ENCODE results near the gene TMEM109.

DNA sequence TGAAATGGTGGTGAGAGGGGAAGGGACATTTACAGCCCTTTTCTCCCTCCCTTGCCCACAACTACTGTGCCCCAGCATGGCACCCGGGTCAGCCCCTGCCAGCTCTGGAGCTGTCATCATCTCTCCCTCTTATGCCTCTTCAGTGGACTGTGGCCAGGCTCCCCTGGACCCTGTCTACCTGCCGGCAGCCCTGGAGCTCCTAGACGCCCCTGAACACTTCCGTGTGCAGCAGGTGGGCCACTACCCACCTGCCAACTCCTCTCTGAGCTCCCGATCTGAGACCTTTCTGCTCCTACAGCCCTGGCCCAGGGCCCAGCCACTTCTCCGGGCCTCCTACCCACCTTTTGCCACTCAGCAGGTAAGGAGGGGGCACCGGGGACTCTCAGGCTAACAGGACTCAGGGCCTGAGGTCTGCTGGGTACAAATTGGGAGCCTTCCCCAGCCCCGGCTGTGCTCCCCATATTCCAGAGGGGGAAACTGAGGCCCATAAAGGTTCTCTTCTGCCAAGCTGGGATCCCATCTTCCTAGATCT is 13.2 kb downstream of the TMEM109 start:
- TF ChIP-seq, protein P1, sequence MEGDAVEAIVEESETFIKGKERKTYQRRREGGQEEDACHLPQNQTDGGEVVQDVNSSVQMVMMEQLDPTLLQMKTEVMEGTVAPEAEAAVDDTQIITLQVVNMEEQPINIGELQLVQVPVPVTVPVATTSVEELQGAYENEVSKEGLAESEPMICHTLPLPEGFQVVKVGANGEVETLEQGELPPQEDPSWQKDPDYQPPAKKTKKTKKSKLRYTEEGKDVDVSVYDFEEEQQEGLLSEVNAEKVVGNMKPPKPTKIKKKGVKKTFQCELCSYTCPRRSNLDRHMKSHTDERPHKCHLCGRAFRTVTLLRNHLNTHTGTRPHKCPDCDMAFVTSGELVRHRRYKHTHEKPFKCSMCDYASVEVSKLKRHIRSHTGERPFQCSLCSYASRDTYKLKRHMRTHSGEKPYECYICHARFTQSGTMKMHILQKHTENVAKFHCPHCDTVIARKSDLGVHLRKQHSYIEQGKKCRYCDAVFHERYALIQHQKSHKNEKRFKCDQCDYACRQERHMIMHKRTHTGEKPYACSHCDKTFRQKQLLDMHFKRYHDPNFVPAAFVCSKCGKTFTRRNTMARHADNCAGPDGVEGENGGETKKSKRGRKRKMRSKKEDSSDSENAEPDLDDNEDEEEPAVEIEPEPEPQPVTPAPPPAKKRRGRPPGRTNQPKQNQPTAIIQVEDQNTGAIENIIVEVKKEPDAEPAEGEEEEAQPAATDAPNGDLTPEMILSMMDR (IDR thresholded peaks at IDR 0.05) = no peak
- TF ChIP-seq POLR2AphosphoS5 (IDR thresholded peaks at IDR 0.05) (no peak), POLR2A (IDR thresholded peaks at IDR 0.05) (no peak)
